PC-3 (cell line): ENCODE data around the gene ACOXL.
A peak's percentile ranks its signal among the peaks of the same experiment; 100 is the strongest.

Source experiments
- CTCF ChIP-seq: fragments of 300-600 bp; sonication (generic); conservative IDR thresholded peaks from 2 replicates; pipeline ENCODE4 v1.5.1; 2017; ENCODE audit warnings: antibody characterized with exemption, low read depth, mild to moderate bottlenecking, low read length
- EZH2 ChIP-seq: fragments of 300-600 bp; sonication (generic); IDR thresholded peaks from one replicate; pipeline ENCODE4 v1.6.1; 2017; ENCODE audit warnings: antibody characterized with exemption, mild to moderate bottlenecking, low read length; ENCODE audit not compliant: unreplicated experiment
- EZH2phosphoT487 ChIP-seq: fragments of 300-600 bp; sonication (generic); IDR thresholded peaks from 2 replicates; pipeline ENCODE4 v1.6.1; 2018; ENCODE audit warnings: mild to moderate bottlenecking, antibody characterized with exemption, low read length, borderline replicate concordance

GRCh38 chr2:110818767-110819481, 86.6 kb downstream of the ACOXL start:
- peak; percentile 21; the same call in 1 of the 2 replicates for TF ChIP-seq CTCF
- TF ChIP-seq EZH2, result no peak
- no peak for TF ChIP-seq EZH2phosphoT487
